Neuronal stem cell (in vitro differentiated cells): ENCODE data around the gene MTUS2.

Experiments used
- DNase-seq: peaks from one replicate; pipeline ENCODE4 v3.0.0-alpha.2; 2013; ENCODE audit warnings: low spot score
- H2AFZ ChIP-seq: one replicate; pipeline ENCODE4 v1.6.1; 2013; ENCODE audit warnings: mild to moderate bottlenecking, low read length, inconsistent platforms
- H2AK5ac ChIP-seq: 2 replicates; pipeline ENCODE4 v1.6.1; 2013; ENCODE audit warnings: low read depth, mild to moderate bottlenecking, inconsistent platforms, low read length, moderate library complexity, mixed read lengths
- H2BK120ac ChIP-seq: 2 replicates; pipeline ENCODE4 v1.6.1; 2013; ENCODE audit warnings: low read depth, mild to moderate bottlenecking, inconsistent platforms, low read length, moderate library complexity, mixed read lengths
- H2BK12ac ChIP-seq: one replicate; pipeline ENCODE4 v1.6.1; 2013; ENCODE audit warnings: low read length, inconsistent platforms
- H2BK15ac ChIP-seq: 2 replicates; pipeline ENCODE4 v1.6.1; 2013; ENCODE audit warnings: mild to moderate bottlenecking, low read length, inconsistent platforms, mixed read lengths
- H2BK5ac ChIP-seq: one replicate; pipeline ENCODE4 v1.6.1; 2013; ENCODE audit warnings: inconsistent platforms, mild to moderate bottlenecking, low read length, moderate library complexity
- H3K14ac ChIP-seq: one replicate; pipeline ENCODE4 v1.6.1; 2013; ENCODE audit warnings: low read length, inconsistent platforms
- H3K18ac ChIP-seq: 2 replicates; pipeline ENCODE4 v1.6.1; 2013; ENCODE audit warnings: low read length, inconsistent platforms
- H3K23ac ChIP-seq: 2 replicates; pipeline ENCODE4 v1.6.1; 2013; ENCODE audit warnings: low read depth, mild to moderate bottlenecking, mixed read lengths, low read length, inconsistent platforms; ENCODE audit not compliant: poor library complexity
- H3K27ac ChIP-seq: replicated peaks from 3 replicates; pipeline ENCODE4 v1.5.1; 2013; ENCODE audit warnings: low read length, inconsistent platforms
- H3K27me3 ChIP-seq, 3 experiments: 2 replicates each; pipeline ENCODE4 v1.6.1; 2013; ENCODE audit warnings: low read length in 3 of 3, mild to moderate bottlenecking in 2 of 3, inconsistent platforms in 1 of 3, low read depth in 1 of 3, mixed read lengths in 1 of 3, moderate library complexity in 1 of 3; ENCODE audit not compliant: control insufficient read depth in 3 of 3, insufficient read depth in 3 of 3
- H3K36me3 ChIP-seq, 2 donors: replicated peaks in 1 of 2; 2 replicates each; pipeline ENCODE4 v1.6.1; 2013; ENCODE audit warnings: low read length in 2 of 2; ENCODE audit not compliant: control insufficient read depth in 2 of 2, insufficient read depth in 2 of 2
- H3K4ac ChIP-seq: 2 replicates; pipeline ENCODE4 v1.6.1; 2013; ENCODE audit warnings: inconsistent platforms, mild to moderate bottlenecking, low read length, moderate library complexity
- H3K4me1 ChIP-seq, 2 donors: 1 replicate in 1 of 2; 2 replicates in 1 of 2; pipeline ENCODE4 v1.6.1; 2013; ENCODE audit warnings: low read length in 2 of 2, low read depth in 1 of 2; ENCODE audit not compliant: control insufficient read depth in 2 of 2, insufficient read depth in 1 of 2
- H3K4me2 ChIP-seq: one replicate; pipeline ENCODE4 v1.6.1; 2013; ENCODE audit warnings: mild to moderate bottlenecking, low read length, inconsistent platforms; ENCODE audit not compliant: insufficient read depth, poor library complexity, severe bottlenecking
- H3K4me3 ChIP-seq, 2 donors: 2 replicates each; pipeline ENCODE4 v1.5.1; 2013; ENCODE audit warnings: low read length in 2 of 2, mild to moderate bottlenecking in 2 of 2, inconsistent platforms in 1 of 2, moderate library complexity in 1 of 2
- H3K79me1 ChIP-seq: one replicate; pipeline ENCODE4 v1.6.1; 2013; ENCODE audit warnings: low read depth, mild to moderate bottlenecking, inconsistent platforms, low read length, moderate library complexity
- H3K9ac ChIP-seq: one replicate; pipeline ENCODE4 v1.6.1; 2013; ENCODE audit warnings: mild to moderate bottlenecking, low read depth, low read length, inconsistent platforms; ENCODE audit not compliant: poor library complexity
- H3K9me3 ChIP-seq, 2 donors: replicated peaks in 1 of 2; 2 replicates each; pipeline versions ENCODE3 to v1.6.1; 2013; ENCODE audit warnings: low read length in 2 of 2, mild to moderate bottlenecking in 2 of 2, inconsistent platforms in 1 of 2, low read depth in 1 of 2, mixed read lengths in 1 of 2, moderate library complexity in 1 of 2; ENCODE audit not compliant: control insufficient read depth in 2 of 2, insufficient read depth in 1 of 2
- H4K8ac ChIP-seq: one replicate; pipeline ENCODE4 v1.6.1; 2013; ENCODE audit warnings: low read depth, mild to moderate bottlenecking, inconsistent platforms, low read length, moderate library complexity
- H4K91ac ChIP-seq: one replicate; pipeline ENCODE4 v1.6.1; 2013; ENCODE audit warnings: low read length, low read depth, mild to moderate bottlenecking, inconsistent platforms; ENCODE audit not compliant: poor library complexity
- WGBS, 2 donors: extraction: QIAGEN DNeasy Blood & Tissue Kit; methylation state at CpG; one replicate each; pipeline ENCODE4 v1.1.7; 2013; ENCODE audit warnings: missing lambda C conversion rate in 2 of 2, mixed read lengths in 1 of 2; ENCODE audit not compliant: insufficient read length in 2 of 2, insufficient replicate concordance in 1 of 2; ENCODE audit errors: extremely low coverage in 2 of 2; 5-methylcytosine and 5-hydroxymethylcytosine counted together

Gene MTUS2

GRCh38 chr13:29081036-29081435, 260.9 kb downstream of the MTUS2 start:
- Histone ChIP-seq H3K4me2 (no peak overlapping the region), H2AFZ (no peak overlapping the region), H4K91ac (no peak overlapping the region), H2AK5ac (no peak overlapping the region), H2BK5ac (no peak overlapping the region), H2BK15ac (no peak overlapping the region), H3K79me1 (no peaks in the 10 kb centered on the region), H2BK120ac (no peak overlapping the region), H3K4ac (no peak overlapping the region), H2BK12ac (no peak overlapping the region), H3K14ac (no peak overlapping the region), H3K27me3 (no peaks in the 10 kb centered on the region), H4K8ac (no peak overlapping the region), H3K18ac (no peak overlapping the region), H3K9ac (no peak overlapping the region), H3K9me3 (no peaks in the 10 kb centered on the region), H3K27ac (no peak overlapping the region), H3K4me1 (no peaks in the 10 kb centered on the region), H3K23ac (no peak overlapping the region), H3K36me3 (no peaks in the 10 kb centered on the region), H3K4me3 (no peak overlapping the region)
- no peak for DNase-seq
- WGBS, 2 donors = no CpG with 5 or more reads among the region's 1 CpG

GRCh38 chr13:29081697-29082440, 261.7 kb downstream of the MTUS2 start:
- no peak for DNase-seq
- WGBS, 2 donors = no CpG with 5 or more reads among the region's 7 CpGs

DNA sequence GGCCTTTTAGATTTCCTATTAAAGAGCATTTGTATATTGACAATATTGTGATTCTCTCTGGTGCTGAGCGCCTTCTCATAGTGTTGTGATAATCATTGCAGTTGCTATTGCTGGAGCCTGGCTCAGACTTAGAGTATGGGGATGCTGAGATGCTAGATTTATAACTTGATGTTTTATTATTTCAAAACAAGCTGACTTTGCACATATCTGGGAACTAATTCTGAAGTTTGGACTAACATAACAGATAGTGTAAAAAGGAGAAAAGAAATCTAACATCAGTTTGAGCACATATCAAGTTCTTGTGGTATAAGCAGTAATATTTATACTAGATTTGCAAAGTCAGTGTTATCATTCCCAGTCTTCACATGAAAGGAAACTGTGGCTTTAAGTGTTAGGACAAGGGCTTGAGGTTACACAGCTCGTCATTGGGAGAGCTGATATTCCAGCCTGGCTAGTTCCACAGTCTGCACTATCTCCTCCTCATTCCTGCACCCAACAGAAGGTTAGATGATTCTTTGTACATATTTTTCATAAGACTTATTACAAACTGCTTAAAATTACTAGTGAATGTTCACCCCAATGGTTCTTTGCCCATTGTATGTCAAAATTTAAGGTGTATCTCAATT, 279.8 kb downstream of the MTUS2 start:
- H3K4me3 ChIP-seq = no peak overlapping the region
- no peaks in the 10 kb centered on the region for H3K36me3 ChIP-seq
- no peak overlapping the region for H2AK5ac ChIP-seq
- H3K27ac ChIP-seq = no peak overlapping the region
- no CpG with 5 or more reads among the region's 2 CpGs for WGBS, 2 donors
- no peaks in the 10 kb centered on the region for H3K27me3 ChIP-seq
- H3K9me3 ChIP-seq = no peaks in the 10 kb centered on the region
- H3K4me2 ChIP-seq = no peak overlapping the region
- no peak overlapping the region for H2AFZ ChIP-seq
- no peak overlapping the region for H4K91ac ChIP-seq
- H3K4me1 ChIP-seq = peaks cover 0 to 3% of the 10 kb centered on the region in 2 donors
- no peak overlapping the region for H2BK5ac ChIP-seq
- H3K4ac ChIP-seq = no peak overlapping the region
- H2BK12ac ChIP-seq = no peak overlapping the region
- no peak overlapping the region for H4K8ac ChIP-seq
- no peak for DNase-seq
- H2BK120ac ChIP-seq = no peak overlapping the region
- no peaks in the 10 kb centered on the region for H3K79me1 ChIP-seq
- no peak overlapping the region for H2BK15ac ChIP-seq
- no peak overlapping the region for H3K23ac ChIP-seq
- H3K9ac ChIP-seq = no peak overlapping the region
- no peak overlapping the region for H3K18ac ChIP-seq
- no peak overlapping the region for H3K14ac ChIP-seq

More at GRCh38 chr13:29081697-29082440, 261.7 kb downstream of the MTUS2 start:
- H3K9ac ChIP-seq = no peak overlapping the region
- no peaks in the 10 kb centered on the region for H3K4me1 ChIP-seq
- H4K91ac ChIP-seq = no peak overlapping the region
- no peaks in the 10 kb centered on the region for H3K79me1 ChIP-seq
- H3K14ac ChIP-seq = no peak overlapping the region
- H2BK5ac ChIP-seq = no peak overlapping the region
- H4K8ac ChIP-seq = no peak overlapping the region
- H2BK15ac ChIP-seq = no peak overlapping the region
- no peaks in the 10 kb centered on the region for H3K27me3 ChIP-seq
- H3K27ac ChIP-seq = no peak overlapping the region
- H3K23ac ChIP-seq = no peak overlapping the region
- no peak overlapping the region for H3K18ac ChIP-seq
- H2AFZ ChIP-seq = no peak overlapping the region
- H2AK5ac ChIP-seq = no peak overlapping the region
- no peak overlapping the region for H2BK12ac ChIP-seq
- no peak overlapping the region for H3K4me2 ChIP-seq
- no peaks in the 10 kb centered on the region for H3K9me3 ChIP-seq
- H3K36me3 ChIP-seq = no peaks in the 10 kb centered on the region
- H3K4ac ChIP-seq = no peak overlapping the region
- no peak overlapping the region for H2BK120ac ChIP-seq
- H3K4me3 ChIP-seq = no peak overlapping the region

DNA sequence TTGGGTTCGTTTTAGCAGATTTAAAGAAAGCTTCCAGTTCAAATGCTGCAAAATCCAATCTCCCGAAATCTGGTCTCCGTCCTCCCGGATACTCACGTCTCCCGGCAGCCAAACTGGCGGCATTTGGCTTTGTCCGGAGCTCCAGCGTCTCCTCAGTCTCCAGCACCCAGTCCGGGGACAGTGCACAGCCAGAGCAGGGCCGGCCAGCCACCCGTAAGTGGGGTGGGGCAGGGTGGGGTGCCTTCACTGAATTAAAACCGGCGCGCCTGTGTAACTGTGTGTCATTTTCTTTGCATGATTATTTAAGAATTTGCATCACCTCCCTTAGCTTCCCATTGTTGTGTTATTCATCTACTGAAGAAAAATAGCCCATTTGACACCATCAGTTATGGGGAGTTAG, 280.6 kb downstream of the MTUS2 start:
- no peak overlapping the region for H2BK12ac ChIP-seq
- no peak overlapping the region for H4K8ac ChIP-seq
- no peaks in the 10 kb centered on the region for H3K27me3 ChIP-seq
- no peak overlapping the region for H3K27ac ChIP-seq
- no CpG with 5 or more reads among the region's 15 CpGs for WGBS, 2 donors
- no peak overlapping the region for H2BK15ac ChIP-seq
- H3K4ac ChIP-seq = no peak overlapping the region
- H3K36me3 ChIP-seq = no peaks in the 10 kb centered on the region
- H3K18ac ChIP-seq = no peak overlapping the region
- no peak overlapping the region for H2BK120ac ChIP-seq
- no peaks in the 10 kb centered on the region for H3K9me3 ChIP-seq
- no peak overlapping the region for H4K91ac ChIP-seq
- H2BK5ac ChIP-seq = no peak overlapping the region
- no peak overlapping the region for H3K9ac ChIP-seq
- H3K4me3 ChIP-seq = no peak overlapping the region
- no peak overlapping the region for H3K23ac ChIP-seq
- H3K4me1 ChIP-seq = peaks cover 0 to 3% of the 10 kb centered on the region in 2 donors
- H3K4me2 ChIP-seq = no peak overlapping the region
- no peak overlapping the region for H2AK5ac ChIP-seq
- no peak overlapping the region for H2AFZ ChIP-seq
- no peak for DNase-seq
- H3K14ac ChIP-seq = no peak overlapping the region
- no peaks in the 10 kb centered on the region for H3K79me1 ChIP-seq
